ENCODE results near the gene ZNF679.

The ZNF679 gene

GRCh38 chr7:64310426-64310825 lies 82.2 kb downstream of the ZNF679 start:
- no peak for DNase-seq (ENCODE audit: low spot score)

- DNase-seq (ENCODE audit: low spot score): no peak
These were observed 84.6 kb downstream of the ZNF679 start for GRCh38 chr7:64312826-64313225.

GRCh38 chr7:64313740-64314491 lies 85.6 kb downstream of the ZNF679 start, which contains the start of gene ZNF736:
Gene ZNF736, plus strand, starts transcription at chr7:64313961. Its CDS starts 190 bp downstream, at chr7:64314151.
- peak; percentile 95 for DNase-seq (ENCODE audit: low spot score)

GRCh38 chr7:64314566-64314965 lies 86.3 kb downstream of the ZNF679 start:
- DNase-seq (ENCODE audit: low spot score): peak; percentile 13

GRCh38 chr7:64316031-64316742 lies 87.9 kb downstream of the ZNF679 start:
- peak; percentile 9 for DNase-seq (ENCODE audit: low spot score)

Measured in kidney tubule cell (primary cell).